ENCODE data around the gene GGACT.

GGACT gene

GRCh38 chr13:100508996-100509395, 79.6 kb downstream of the GGACT start:
- DNase-seq = no peak

GRCh38 chr13:100508455-100508854, 80.1 kb downstream of the GGACT start:
- no peak for DNase-seq

DNA sequence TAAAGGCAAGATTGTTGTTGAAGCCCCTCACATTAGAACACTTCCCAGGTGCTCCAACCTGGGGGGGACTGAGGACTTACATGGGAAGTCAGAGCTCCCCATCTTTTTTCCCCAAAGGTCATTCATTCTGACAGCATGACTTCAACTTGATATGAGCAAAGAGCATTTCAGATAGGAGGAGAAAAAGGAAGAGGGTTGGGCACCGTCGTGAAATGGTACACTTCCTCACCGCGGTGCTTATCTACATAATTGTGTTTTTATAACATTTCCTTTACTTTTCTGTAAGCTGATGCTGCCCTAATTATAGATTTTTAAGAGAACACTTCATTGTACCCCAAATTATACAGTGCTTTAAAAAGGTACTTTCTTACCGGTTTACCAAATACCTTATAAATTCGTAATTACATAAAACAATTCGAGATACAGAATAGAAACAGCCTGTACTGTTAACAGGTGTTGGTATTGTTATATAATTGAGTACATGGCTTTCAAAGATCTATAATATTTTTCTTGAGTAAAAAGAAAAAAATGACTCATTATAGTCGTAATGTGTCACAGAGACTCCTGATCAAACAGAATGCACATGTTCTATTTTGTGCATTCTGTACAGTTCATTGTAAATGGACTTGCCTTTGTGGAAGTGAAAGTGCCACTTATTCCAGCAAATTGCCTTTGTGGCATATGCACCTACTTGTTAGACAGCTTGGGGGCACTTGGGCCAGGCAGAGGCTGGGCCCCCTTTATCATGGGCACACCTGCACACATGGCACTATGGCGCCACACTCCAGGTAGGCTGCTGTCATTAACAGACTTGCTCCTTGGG, 81.8 kb downstream of the GGACT start:
- no peak for DNase-seq

- DNase-seq = no peak
Measured at GRCh38 chr13:100506154-100506553, 82.4 kb downstream of the GGACT start.

GRCh38 chr13:100503622-100504021, 85.0 kb downstream of the GGACT start:
- no peak for DNase-seq

DNA sequence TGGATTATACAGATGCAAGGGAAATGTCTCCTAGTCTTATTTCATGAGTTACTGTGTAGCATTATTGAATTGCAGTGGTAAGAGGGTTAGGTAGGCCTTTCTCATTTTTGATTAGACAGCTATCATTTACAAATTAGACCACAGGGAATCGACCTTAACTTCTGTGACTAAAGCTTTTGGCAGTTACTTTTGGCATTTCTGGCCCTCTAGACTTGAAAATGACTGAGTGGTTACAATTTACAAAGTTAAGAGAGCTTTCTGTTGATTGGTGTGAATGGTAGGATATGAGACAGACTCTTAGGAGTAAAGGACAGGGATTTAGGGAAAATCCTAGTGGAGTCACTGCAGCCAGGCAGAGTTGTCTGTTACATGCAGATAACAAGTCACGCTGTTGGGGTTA, 86.1 kb downstream of the GGACT start:
- no peak for DNase-seq

GRCh38 chr13:100497389-100497788, 91.2 kb downstream of the GGACT start:
- DNase-seq = no peak

- peak; percentile 10 for DNase-seq
Measured at GRCh38 chr13:100495455-100495854, 93.1 kb downstream of the GGACT start.

DNA sequence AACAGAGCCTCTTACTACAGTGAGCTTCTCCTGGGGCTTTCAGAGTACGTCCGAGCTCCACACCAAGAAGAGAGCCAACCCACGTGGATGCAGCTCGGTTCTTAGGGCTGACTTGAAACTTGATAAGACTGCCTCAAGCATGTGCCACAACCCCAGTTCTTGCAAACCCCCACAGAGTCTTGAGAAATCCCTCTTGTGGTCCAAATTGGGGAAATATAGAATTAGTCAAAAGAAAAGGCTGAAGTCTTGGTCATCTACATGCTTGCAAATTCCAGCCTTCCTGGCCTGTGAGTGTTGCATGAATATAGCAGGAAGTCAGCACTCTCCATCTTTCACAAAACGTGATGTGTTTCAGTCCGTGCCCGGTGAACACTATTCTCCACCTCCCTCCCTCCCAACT, 95.2 kb downstream of the GGACT start:
- no peak for DNase-seq

DNA sequence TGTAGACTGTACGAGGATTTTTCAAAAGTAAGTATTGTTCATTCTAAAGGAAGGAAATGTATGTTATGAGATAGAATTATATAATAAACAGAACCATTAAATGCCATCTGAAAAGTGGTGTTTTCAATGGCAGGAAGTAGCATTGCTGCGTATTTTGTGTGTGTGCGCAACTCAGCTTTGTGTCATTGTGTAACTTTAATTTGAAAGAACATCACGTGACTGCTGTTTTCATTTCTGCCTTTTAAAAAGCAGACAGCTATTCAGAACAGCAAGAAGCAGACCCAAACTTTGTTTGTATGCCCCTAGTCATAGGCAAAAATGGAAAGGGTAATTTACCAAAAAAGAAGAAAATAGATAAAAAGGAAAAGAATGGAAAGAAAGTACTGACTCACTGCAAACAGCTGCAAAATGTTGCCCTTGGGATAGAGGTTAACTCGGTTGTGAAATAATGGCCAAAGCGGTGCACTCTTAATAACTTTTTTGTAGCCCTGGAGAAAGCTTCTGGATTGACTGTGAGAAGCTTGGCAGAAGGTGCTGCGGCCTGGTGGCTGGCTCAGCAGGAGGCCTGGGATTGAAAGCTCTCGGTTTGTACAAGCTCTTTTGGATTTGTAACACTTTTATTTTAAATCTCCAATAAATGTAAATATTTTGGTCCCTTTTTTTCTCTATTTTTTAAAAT, 97.3 kb downstream of the GGACT start:
- no peak for DNase-seq

- DNase-seq = no peak
Measured at GRCh38 chr13:100490692-100491091, 97.9 kb downstream of the GGACT start.

GRCh38 chr13:100485265-100485664, 103.3 kb downstream of the GGACT start:
- no peak for DNase-seq

- no peak for DNase-seq
Measured at GRCh38 chr13:100484702-100485101, 103.9 kb downstream of the GGACT start.

DNA sequence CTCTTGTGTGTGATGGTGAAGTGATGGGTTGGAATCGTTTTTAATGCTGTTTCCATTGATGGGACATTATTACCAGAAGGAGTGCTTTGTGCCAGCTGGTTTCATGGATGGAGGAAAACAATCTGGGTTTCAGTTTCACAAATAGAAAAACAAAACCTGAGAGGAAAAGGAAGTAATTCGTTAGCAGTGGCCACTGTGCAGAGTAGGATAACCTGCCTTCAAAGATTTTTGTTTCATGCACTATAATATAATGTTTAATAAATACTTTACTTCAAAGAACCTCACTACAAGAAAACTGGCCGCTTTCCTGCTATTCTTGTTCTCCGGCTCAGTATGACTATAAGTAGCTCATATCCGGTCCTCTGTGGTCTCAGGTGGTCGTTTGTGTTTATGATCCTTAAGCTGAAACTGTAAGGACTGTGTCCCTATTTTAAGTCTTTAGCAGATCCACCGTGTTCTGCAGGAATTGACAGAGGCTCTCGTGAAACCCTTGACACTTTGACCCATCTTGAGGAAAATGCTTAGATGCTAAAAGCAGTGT, 104.7 kb downstream of the GGACT start:
- peak; percentile 15 for DNase-seq

- DNase-seq = no peak
Measured at GRCh38 chr13:100483139-100483538, 105.5 kb downstream of the GGACT start.

DNA sequence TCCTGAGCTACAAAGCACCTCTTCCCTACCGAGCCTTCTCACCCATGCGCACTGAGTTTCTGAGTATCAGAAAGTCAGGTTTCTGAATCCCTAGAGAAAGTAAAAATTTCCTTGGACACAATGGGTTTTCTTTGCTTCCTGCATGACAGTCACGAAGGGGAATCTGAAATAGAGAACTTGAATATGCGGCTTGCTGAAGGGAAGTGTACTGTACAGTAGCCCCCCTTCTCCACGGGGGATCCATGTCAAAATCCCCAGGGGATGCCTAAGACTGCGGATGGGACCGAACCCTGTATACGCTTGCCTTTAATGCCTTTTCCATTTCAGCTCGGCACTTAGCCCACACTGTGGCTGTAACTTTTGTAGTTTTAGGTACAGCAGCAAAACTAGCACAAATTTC, 107.9 kb downstream of the GGACT start:
- DNase-seq = no peak
